Esophagus mucosa (tissue), 1 donor: ENCODE results near the gene CKS2. TPM values are rescaled to one million over a fixed set of nuclear protein-coding genes. Genes with fewer than 3 reads are reported as not detected.

Experiments
- total RNA-seq: library from RNA; stranded (reverse); gene quantifications from one replicate; pipeline ENCODE4 v1.2.4, GENCODE V29; 2023
- donor health status: DM: yes; HTN: yes; CAD: no.

CKS2 gene
- total RNA-seq, 1 donor from 2014 or later = 46.5 TPM

Other genes starting within 250 kb of the CKS2 start
- gene SHC3, start 132.4 kb upstream of the CKS2 start, total RNA-seq = 1.4 TPM
- 19.2 TPM for gene SECISBP2, start 7.3 kb downstream of the CKS2 start, total RNA-seq
- gene SEMA4D, start 186.9 kb downstream of the CKS2 start, total RNA-seq = 30.4 TPM